NCI-H510A treated with DMSO at 0.1 percent for 48 hours (cell line): ENCODE data around the gene P3H3.
A peak's percentile ranks its signal among the peaks of the same experiment; 100 is the strongest.

Experiments used
- DNase-seq: peaks from one replicate; lab custom pipeline; 2025; lab: John Stamatoyannopoulos, UW

P3H3 gene

GRCh38 chr12:6799147-6799546, 29.1 kb upstream of the P3H3 start:
- no peak for DNase-seq

DNA sequence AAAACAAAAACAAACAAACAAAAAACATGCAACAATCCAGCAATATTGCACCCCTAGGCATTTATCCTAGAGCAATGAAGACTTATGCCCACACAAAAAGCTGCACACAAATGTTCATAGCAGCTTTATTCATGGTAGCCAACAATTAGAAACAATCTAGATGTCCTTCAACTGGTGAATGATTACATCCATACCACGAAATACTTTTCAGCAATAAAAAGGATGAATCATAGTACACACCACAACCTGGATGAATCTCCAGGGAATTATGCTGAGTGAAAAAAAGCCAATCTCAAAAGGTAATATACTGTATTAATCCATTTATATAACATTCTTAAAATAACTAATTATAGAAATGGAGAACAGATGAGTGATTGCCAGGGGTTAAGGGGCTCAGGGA, 21.0 kb upstream of the P3H3 start:
- no peak for DNase-seq

GRCh38 chr12:6809056-6809455, 19.2 kb upstream of the P3H3 start:
- DNase-seq = no peak

DNA sequence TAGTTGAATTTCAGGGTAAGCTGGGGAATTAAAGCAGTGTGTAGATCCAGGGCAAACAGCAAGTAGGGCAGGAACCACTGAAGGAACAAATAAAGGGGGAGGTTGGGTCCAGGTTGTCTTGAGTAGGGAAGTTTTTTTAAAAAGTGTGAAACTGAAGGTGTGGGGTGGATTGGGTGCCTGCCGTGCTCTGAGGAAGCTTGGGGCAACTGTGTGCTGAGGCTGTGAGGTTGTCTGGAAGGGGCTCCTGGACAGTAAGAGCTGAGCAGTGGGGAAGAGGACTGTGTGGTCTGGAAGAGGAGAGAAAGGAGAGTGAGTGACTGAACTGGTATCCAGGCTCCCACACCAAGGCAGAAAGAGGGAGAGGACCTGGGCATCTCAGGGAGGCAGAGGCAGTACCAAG, 17.4 kb upstream of the P3H3 start:
- no peak for DNase-seq

- no peak for DNase-seq
These were observed 14.8 kb upstream of the P3H3 start for GRCh38 chr12:6813363-6813762.

- no peak for DNase-seq
These were observed 11.6 kb upstream of the P3H3 start for GRCh38 chr12:6816598-6816997.

DNA sequence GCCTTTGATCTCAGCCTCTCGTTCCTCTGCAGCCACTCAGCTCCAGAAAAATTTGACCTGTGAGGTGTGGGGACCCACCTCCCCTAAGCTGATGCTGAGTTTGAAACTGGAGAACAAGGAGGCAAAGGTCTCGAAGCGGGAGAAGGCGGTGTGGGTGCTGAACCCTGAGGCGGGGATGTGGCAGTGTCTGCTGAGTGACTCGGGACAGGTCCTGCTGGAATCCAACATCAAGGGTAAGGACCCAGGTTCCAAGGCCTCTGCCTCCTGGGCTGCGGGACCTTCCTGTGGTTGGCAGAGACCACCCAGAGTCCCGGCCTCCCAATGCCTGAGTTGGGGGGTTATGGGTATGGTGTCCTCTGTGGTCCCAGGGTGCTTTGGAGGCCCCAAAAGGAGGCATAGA, 11.1 kb upstream of the P3H3 start:
- DNase-seq = no peak

DNA sequence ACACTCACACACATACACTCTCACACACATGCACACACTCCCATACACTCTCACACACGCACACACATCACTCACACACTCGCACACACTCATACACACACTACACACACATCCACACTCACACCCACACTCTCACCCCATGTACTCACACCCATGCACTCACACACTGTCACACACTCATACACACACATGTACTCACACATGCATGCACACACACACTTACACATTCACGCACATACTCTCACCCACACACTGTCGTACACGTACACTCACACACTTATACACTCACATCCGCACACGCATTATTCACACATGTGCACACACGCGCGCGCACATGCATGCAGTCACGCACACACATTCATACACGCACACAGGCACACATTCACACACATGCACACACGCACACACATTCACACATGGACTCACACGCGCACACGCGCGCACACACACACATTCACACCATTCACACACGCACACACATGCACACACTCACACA, 10.5 kb upstream of the P3H3 start:
- DNase-seq = no peak

- DNase-seq = no peak
These were observed 10.0 kb upstream of the P3H3 start for GRCh38 chr12:6818222-6818621.

- DNase-seq = no peak
These were observed 9.6 kb upstream of the P3H3 start for GRCh38 chr12:6818645-6819044.

DNA sequence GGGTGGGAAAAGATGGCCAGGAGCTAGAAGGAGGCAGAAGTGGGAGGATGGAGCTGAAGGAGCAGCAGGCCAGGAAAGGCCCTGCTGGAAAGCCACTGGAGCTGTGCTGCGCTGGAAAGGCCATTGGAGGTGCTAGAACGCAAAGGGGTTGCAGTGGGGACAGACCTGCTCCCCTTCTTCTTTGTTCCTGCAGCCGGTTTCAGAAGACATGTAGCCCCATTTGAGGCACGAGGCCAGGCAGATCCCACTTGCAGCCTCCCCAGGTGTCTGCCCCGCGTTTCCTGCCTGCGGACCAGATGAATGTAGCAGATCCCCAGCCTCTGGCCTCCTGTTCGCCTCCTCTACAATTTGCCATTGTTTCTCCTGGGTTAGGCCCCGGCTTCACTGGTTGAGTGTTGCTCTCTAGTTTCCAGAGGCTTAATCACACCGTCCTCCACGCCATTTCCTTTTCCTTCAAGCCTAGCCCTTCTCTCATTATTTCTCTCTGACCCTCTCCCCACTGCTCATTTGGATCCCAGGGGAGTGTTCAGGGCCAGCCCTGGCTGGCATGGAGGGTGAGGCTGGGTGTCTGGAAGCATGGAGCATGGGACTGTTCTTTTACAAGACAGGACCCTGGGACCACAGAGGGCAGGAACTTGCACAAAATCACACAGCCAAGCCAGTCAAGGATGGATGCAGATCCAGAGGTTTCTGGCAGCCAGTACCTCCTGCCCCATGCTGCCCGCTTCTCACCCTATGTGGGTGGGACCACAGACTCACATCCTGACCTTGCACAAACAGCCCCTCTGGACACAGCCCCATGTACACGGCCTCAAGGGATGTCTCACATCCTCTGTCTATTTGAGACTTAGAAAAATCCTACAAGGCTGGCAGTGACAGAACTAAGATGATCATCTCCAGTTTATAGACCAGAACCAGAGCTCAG, 8.8 kb upstream of the P3H3 start:
- no peak for DNase-seq

- DNase-seq = no peak
These were observed 8.0 kb upstream of the P3H3 start for GRCh38 chr12:6820166-6820565.

DNA sequence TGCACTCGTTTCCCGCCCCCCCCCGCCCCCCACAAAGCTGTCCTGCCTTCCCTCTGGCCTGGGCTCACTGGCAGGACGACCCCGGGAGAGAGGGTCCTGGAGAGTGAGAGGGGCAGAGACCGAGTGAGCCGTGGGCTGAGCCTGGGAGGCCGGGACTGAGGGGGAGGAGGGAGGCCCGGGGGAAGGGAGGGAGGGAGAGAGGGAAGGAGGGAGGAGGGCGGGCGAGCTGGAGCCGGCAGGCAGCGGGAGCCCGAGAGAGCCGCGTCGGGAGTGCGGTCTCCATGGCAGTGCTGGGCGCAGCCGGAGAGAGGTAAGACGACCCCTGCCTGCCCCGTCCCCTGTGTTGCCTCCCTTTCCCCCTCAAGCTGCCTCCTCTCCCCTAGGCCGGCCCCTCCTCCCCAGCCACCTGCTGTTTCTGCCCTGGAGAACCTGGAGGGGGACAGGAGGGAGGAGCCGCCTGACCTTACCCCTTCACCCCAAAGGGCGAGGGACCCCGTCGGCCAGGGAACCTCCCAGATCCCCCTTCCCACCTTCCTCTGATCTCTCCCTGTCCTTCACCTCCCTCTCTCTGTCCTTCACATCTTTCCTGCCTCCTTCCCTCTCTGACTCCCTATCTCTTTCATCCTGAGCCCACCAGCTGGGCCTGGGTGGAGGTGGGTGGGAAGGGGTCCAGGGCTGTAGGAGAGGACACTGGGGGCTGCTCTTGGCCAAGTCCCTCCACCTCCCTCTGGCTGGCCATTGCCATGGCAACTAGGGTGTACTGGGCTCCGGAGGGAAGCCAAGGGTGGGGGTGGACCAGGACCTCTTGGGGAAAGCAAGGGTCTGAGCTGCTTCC, 6.4 kb upstream of the P3H3 start, which contains the start of gene GPR162:
GPR162 (plus strand) TSS at position 231 of the 835 bp plus-strand sequence. CDS start 2,078 bp downstream, outside the sequence.
- DNase-seq = peak; percentile 43

- DNase-seq = no peak
These were observed 5.6 kb upstream of the P3H3 start for GRCh38 chr12:6822426-6823135.

DNA sequence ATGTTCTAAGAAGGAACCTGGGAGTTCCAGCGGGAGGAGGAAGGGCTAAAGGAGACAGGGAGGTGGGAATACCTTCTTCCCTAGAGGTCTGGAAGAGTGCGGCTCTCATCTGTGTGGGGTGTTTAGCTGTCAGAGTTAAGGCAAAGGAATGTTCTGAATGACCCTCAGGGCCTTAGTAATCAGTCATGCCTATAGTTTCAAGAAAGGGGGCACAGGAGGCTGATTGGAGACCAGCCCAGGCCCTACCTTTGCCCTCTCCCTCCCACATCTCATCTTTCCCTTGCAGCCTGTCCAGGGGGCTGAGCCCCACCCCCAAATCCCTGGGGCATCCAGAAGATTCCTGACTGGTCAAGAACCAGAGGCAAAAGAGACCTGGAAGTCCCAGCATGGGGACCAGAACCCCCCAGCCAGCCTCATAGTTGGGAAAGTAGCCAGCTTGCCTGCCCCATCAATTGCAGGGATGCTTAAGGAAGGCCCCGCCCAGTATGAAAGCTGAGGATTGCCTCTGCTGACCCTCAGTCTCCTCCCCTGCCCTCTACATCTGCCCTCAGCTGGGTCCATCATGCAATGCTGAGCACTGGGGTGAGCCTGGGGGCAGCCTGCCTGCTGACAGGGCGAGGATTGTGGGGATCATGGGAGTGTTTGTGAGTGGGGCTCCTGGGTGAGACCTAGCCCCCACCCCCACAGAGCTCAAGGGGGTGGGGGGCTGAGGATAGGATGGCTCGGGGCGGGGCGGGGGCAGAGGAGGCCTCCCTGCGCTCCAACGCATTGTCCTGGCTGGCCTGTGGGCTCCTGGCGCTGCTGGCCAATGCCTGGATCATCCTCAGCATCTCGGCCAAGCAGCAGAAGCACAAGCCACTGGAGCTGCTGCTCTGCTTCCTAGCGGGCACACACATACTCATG, 4.8 kb upstream of the P3H3 start:
- DNase-seq = no peak

DNA sequence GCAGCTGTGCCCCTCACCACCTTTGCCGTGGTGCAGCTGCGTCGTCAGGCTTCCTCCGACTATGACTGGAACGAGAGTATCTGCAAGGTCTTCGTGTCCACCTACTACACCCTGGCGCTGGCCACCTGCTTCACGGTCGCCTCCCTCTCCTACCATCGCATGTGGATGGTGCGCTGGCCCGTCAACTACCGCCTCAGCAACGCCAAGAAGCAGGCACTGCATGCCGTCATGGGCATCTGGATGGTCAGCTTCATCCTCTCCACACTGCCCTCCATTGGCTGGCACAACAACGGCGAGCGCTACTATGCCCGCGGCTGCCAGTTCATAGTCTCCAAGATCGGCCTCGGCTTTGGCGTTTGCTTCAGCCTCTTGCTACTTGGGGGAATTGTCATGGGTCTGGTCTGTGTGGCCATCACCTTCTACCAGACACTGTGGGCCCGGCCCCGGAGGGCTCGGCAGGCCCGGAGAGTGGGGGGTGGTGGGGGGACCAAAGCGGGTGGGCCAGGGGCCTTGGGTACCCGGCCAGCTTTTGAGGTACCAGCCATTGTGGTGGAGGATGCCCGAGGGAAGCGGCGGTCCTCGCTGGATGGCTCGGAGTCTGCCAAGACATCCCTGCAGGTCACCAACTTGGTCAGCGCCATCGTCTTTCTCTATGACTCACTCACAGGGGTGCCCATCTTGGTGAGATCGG, 4.0 kb upstream of the P3H3 start:
- no peak for DNase-seq

DNA sequence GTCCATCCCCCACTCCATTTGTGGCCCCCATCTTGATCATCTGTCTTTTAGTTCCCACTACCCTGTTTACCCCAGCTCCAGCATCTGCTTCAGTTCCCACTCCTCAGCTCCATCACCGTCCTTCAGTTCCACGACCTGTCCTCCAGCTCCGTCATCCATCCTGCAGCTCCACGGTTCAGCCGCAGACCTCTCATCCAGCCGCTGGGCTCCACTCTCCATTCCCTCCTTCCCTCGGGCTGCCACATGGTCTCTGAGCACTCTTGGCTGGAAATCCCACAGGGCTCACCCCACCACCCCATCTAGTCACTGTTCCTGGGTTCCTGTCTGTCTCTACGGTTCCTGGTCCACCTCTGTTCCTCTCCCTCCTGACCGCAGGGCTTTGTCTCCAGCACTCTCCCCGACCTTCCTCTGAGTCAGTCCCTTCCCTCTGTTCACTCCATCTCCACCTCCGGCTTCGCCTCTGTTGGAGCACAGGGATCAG, 3.3 kb upstream of the P3H3 start:
- no peak for DNase-seq

DNA sequence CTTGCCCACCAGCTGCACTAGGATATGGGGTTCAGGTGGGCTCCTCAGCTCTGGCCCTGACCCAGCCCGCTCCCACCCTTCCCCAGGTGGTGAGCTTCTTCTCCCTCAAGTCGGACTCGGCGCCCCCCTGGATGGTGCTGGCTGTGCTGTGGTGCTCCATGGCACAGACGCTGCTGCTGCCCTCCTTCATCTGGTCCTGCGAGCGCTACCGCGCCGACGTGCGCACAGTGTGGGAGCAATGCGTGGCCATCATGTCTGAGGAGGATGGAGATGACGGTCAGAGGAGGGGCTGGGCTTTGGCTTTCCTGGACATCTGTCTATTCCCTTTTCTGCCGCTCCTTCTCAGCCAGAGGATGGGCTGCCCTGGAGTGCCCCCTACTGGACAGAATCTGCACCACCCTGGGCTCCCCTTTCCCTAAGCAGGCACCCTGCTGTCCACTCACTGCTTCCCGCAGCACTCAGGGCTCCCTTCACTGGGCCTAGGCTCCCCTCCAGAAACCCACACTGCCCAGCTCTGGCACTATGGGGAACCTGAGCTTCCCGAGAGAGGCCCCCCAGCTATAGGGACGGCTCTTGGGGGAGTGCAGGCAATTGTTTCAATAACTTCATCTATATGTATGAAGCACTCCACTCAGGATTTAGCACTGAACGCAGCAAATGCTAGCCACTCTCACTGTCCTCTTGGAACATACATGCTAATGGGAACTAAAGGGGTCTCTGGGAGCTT, 2.6 kb upstream of the P3H3 start:
- peak; percentile 69 for DNase-seq

- no peak for DNase-seq
These were observed 2.0 kb upstream of the P3H3 start for GRCh38 chr12:6826125-6826733.
